ENCODE measurements around the gene VWA5A.
A peak's percentile ranks its signal among the peaks of the same experiment; 100 is the strongest.

The VWA5A gene, protein sequence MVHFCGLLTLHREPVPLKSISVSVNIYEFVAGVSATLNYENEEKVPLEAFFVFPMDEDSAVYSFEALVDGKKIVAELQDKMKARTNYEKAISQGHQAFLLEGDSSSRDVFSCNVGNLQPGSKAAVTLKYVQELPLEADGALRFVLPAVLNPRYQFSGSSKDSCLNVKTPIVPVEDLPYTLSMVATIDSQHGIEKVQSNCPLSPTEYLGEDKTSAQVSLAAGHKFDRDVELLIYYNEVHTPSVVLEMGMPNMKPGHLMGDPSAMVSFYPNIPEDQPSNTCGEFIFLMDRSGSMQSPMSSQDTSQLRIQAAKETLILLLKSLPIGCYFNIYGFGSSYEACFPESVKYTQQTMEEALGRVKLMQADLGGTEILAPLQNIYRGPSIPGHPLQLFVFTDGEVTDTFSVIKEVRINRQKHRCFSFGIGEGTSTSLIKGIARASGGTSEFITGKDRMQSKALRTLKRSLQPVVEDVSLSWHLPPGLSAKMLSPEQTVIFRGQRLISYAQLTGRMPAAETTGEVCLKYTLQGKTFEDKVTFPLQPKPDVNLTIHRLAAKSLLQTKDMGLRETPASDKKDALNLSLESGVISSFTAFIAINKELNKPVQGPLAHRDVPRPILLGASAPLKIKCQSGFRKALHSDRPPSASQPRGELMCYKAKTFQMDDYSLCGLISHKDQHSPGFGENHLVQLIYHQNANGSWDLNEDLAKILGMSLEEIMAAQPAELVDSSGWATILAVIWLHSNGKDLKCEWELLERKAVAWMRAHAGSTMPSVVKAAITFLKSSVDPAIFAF

DNA sequence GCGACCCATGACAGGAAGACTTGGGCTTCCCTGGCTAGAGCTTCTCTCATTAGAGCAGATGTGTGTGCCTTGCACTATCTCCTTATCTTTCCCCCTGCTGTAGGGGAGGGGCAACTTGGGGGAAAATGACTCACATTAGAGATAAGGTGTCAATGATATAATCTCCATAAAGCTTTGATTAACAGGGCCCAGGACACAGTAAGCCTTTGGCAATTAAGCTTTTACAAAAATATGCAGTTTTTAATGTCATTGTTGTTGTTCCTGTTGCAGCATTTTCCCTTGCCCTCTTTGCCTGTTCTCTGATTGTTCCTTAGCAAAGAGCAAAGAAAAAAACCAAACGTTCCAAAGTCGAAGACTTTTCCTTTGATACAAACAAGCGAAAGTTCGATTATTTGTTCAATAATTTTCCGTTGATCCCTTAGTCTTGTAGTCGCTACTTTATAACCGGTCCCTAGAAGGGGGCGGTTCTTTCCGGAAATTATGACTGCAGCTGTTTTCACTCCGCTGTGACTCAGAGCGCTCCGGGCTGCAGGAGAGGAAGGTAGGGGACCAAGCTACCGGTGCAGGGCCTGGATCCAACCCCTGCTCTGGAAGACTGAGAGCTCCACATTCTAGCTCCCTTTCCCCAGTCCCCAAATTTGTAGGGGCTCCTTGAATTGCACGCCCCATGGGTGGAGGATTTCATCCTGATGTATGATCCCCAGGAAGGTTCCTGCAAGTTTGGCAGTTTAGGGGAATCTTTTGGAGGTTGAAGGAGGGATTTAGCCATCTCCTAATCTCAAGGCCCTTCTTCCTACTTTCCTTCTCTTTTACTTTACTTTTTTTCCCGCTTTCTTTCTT, at the start of gene VWA5A:
TSS of gene VWA5A (plus strand) at position 509 of the 840 bp plus-strand sequence. CDS start 2,062 bp downstream, outside the sequence.
- TF ChIP-seq, protein P1, sequence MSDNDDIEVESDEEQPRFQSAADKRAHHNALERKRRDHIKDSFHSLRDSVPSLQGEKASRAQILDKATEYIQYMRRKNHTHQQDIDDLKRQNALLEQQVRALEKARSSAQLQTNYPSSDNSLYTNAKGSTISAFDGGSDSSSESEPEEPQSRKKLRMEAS (IDR thresholded peaks at IDR 0.05; ENCODE audit: low read depth, low read length): no peak
- TF ChIP-seq MYC (IDR thresholded peaks at IDR 0.05; ENCODE audit: low read depth, low read length) (no peak), POLR2A (IDR thresholded peaks at IDR 0.05; ENCODE audit: extremely low read depth, insufficient read length) (no peak)
- TF ChIP-seq, protein P2, sequence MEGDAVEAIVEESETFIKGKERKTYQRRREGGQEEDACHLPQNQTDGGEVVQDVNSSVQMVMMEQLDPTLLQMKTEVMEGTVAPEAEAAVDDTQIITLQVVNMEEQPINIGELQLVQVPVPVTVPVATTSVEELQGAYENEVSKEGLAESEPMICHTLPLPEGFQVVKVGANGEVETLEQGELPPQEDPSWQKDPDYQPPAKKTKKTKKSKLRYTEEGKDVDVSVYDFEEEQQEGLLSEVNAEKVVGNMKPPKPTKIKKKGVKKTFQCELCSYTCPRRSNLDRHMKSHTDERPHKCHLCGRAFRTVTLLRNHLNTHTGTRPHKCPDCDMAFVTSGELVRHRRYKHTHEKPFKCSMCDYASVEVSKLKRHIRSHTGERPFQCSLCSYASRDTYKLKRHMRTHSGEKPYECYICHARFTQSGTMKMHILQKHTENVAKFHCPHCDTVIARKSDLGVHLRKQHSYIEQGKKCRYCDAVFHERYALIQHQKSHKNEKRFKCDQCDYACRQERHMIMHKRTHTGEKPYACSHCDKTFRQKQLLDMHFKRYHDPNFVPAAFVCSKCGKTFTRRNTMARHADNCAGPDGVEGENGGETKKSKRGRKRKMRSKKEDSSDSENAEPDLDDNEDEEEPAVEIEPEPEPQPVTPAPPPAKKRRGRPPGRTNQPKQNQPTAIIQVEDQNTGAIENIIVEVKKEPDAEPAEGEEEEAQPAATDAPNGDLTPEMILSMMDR (IDR thresholded peaks at IDR 0.05; ENCODE audit: low read depth, low read length): no peak
- DNase-seq (ENCODE audit: low read depth): peak; percentile 82
- H3K4me3 ChIP-seq (ENCODE audit: low read depth, low read length): peak within 1 kb of the TSS; percentile 27

DNA sequence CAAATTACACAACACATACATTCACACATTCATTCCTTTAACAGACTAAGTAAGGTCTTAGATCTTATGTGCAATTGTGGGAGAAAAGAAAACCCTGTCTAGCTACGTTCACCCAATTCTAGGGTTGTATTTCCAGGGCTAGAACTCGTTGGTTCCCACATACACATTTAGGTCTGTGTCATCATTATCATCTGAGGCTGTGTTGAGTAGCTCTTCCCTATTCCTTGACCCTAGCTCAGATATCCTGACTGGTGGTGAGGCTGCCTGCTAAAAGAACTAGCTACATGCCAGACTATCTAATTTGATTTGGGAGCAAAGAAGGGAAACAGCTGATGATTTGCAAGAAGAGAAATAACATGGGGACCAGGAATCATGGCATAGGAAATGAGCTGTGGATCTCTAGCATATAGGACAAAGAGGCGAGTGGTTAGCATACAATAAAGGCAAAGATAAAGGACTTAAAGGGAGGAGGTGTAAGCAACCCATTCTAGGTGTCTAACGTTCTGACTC, 46.6 kb upstream of the VWA5A start:
- no peak overlapping the region for H3K4me3 ChIP-seq (ENCODE audit: low read depth, low read length)
- TF ChIP-seq, protein P2 (IDR thresholded peaks at IDR 0.05; ENCODE audit: low read depth, low read length): no peak
- no peak for TF ChIP-seq MYC (IDR thresholded peaks at IDR 0.05; ENCODE audit: low read depth, low read length)
- TF ChIP-seq, protein P1 (IDR thresholded peaks at IDR 0.05; ENCODE audit: low read depth, low read length): no peak
- no peak for TF ChIP-seq POLR2A (IDR thresholded peaks at IDR 0.05; ENCODE audit: extremely low read depth, insufficient read length)
- no peak for DNase-seq (ENCODE audit: low read depth)

DNA sequence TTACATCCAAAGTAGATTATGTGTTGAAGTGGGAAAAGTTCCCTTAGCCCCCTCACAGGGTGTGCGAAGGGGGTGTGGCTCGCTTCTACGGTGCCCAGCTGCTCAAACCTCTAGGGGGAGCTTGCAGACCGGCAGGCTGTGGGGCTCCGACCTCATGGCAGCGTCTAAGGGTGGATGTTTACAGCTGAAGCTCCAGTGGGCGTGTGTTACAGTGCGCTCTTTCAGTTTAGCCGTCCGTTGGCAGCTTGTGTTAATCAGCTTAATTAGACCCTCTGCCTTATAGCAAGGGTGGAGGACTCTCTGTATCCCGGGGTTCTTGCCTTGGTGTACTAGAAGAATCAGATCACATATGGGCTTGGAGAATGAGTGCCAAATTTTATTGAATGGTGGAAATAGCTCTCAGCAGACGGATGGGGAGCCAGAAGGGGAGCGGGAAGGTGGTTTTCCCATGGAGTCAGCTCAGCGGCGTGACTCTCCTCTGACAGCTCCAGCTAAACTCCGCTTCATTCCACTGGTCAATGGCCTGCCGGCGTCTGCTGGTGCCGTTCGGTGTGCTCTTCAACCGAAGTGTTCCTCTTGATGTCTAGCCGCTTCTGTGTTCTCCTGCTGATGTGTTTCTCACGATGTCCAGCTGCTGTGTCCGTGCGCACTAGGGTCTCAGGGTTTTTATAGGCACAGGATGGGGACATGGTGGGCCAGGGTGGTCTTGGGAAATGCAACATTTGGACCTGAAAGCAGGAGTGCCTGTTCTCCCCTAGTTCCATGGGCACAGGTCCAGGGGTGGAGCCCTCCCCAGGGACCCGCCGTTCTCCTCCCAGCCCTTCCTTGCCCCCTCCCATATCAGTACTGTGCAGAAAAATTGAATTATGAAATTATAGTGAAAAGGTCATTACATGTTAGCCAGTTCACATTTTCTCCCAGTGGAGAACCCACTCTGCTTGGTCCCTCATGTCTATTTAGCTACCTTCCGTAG, 45.5 kb upstream of the VWA5A start:
- H3K4me3 ChIP-seq (ENCODE audit: low read depth, low read length): no peak overlapping the region
- peak; percentile 86 for DNase-seq (ENCODE audit: low read depth)
- no peak for TF ChIP-seq POLR2A (IDR thresholded peaks at IDR 0.05; ENCODE audit: extremely low read depth, insufficient read length)
- TF ChIP-seq, protein P1 (IDR thresholded peaks at IDR 0.05; ENCODE audit: low read depth, low read length): peak; percentile 84
- peak; percentile 78 for TF ChIP-seq MYC (IDR thresholded peaks at IDR 0.05; ENCODE audit: low read depth, low read length)
- TF ChIP-seq, protein P2 (IDR thresholded peaks at IDR 0.05; ENCODE audit: low read depth, low read length): peak; percentile 72

DNA sequence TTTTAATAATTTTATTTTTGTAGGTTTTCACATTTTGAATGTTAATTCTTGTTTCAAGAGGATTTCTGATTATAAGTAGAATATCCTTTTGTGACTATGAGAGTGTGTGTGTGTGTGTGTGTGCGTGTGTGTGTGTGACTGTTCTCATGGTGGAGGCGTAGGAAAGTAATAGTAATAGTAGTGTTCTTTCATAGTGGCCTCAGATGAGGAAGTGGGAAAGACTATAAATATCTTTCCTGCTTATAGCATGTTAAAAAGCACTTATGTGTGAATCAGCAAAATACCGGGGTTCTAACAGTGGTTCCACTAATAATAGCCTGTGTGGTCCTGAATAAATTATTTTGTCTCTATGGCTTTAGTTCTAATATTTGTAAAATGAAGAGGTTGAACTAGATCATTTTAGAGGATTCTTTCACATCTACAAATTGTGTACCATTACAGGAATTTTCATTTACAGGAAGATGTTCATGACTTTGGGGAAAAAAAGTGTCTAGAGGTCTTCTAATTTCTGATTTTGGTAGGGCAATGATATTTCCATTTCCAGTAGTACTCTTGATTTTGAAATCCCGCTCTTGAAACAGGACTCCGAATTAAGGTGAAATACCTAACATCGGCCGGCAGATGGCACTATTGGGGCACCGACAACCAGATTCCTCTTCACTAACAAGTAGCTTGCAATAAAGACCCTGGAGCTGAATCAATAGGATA, 44.2 kb upstream of the VWA5A start:
- TF ChIP-seq, protein P2 (IDR thresholded peaks at IDR 0.05; ENCODE audit: low read depth, low read length): peak; percentile 68
- TF ChIP-seq MYC (IDR thresholded peaks at IDR 0.05; ENCODE audit: low read depth, low read length) (no peak), POLR2A (IDR thresholded peaks at IDR 0.05; ENCODE audit: extremely low read depth, insufficient read length) (no peak)
- TF ChIP-seq, protein P1 (IDR thresholded peaks at IDR 0.05; ENCODE audit: low read depth, low read length): no peak
- peak overlapping the region; percentile 13 for H3K4me3 ChIP-seq (ENCODE audit: low read depth, low read length)
- peak; percentile 88 for DNase-seq (ENCODE audit: low read depth)
